Esophagus mucosa (tissue), 1 donor: ENCODE results near the gene C12orf57. TPM values are rescaled to one million over a fixed set of nuclear protein-coding genes. Genes with fewer than 3 reads are reported as not detected.

Experiments
- ATAC-seq: fragments of 200-7000 bp; cut with Tn5 transposase; one replicate; pipeline ENCODE4 v1.9.1; 2020
- total RNA-seq: library from RNA; stranded (reverse); gene quantifications from one replicate; pipeline ENCODE4 v1.2.4, GENCODE V29; 2023
- donor health status: DM: yes; HTN: yes; CAD: no.

Gene C12orf57
- total RNA-seq, 1 donor from 2014 or later = 84.0 TPM

- peak; percentile 92 for ATAC-seq
These were observed 6.1 kb upstream of the C12orf57 start for GRCh38 chr12:6937481-6938352.

GRCh38 chr12:6938353-6939190 lies 5.2 kb upstream of the C12orf57 start:
- ATAC-seq = no peak

GRCh38 chr12:6939191-6939540 lies 4.7 kb upstream of the C12orf57 start:
- ATAC-seq = no peak

GRCh38 chr12:6941267-6941666 lies 2.6 kb upstream of the C12orf57 start:
- no peak for ATAC-seq

- no peak for ATAC-seq
These were observed 2.0 kb upstream of the C12orf57 start for GRCh38 chr12:6941782-6942181.

DNA sequence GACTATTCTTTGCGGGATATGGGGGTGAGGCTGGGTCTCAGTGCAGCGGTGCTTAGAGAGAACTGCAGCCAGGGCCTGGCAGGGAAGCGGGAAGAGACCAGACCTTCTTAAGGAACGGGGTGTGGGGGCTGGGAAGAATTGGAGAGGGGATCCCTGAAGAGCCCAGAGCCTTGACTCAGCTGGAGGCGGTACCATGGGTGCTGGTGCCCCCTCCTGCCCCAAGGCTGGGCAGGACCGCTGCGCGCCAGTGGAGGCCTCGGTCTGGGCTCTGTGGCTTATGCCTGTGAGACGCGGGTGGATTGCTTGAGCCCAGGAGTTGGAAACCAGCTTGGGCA lies 1.5 kb upstream of the C12orf57 start:
- ATAC-seq = no peak

- peak; percentile 42 for ATAC-seq
These were observed 467 bp upstream of the C12orf57 start for GRCh38 chr12:6943389-6943721.

GRCh38 chr12:6944381-6945186 lies 762 bp downstream of the C12orf57 start:
- ATAC-seq = peak; percentile 60

DNA sequence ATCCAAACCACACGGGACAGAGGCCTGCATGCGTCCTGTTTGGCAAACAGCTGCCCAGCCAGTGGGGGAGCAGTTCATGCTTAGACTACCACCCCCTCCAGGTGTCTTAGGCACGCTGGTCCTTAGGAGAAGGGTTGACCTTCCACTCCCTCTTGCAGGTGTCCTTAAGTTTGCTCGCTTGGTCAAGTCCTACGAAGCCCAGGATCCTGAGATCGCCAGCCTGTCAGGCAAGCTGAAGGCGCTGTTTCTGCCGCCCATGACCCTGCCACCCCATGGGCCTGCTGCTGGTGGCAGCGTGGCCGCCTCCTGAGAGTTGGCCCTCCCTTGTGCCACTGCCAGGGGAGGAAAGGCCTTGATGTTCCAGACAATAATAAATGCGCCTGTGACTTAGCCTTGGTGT lies 1.8 kb downstream of the C12orf57 start:
- no peak for ATAC-seq

- ATAC-seq = peak; percentile 81
These were observed 2.5 kb downstream of the C12orf57 start for GRCh38 chr12:6946033-6946919.

GRCh38 chr12:6946920-6947374 lies 3.1 kb downstream of the C12orf57 start:
- ATAC-seq = no peak

DNA sequence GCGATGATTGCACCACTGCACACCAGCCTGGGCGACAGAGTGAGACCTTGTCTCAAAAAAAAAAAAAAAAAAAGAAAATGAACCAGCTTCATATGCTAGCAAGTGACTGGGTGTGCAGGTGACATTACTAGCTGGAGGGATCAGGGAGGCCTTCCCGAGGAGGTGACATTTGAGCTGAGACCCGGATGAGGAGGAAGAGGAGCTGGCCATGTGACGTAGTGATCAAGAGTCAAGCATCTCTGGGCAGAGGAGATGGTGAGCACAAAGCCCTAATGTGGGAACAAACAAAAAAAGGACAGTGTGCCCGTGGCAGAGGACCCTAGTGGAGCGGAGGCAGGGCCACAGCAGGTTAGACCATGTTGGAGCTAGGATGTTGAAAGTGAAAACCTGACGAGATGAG lies 3.8 kb downstream of the C12orf57 start:
- no peak for ATAC-seq

- no peak for ATAC-seq
These were observed 5.2 kb downstream of the C12orf57 start for GRCh38 chr12:6948873-6949594.

GRCh38 chr12:6950401-6950801 lies 6.6 kb downstream of the C12orf57 start:
- no peak for ATAC-seq

- ATAC-seq = no peak
These were observed 7.2 kb downstream of the C12orf57 start, which contains the start of gene PTPN6 for GRCh38 chr12:6950811-6951540. TSS of gene PTPN6 (plus strand) at chr12:6951356. CDS start at chr12:6951513, 157 bp downstream.

GRCh38 chr12:6951551-6952120 lies 7.8 kb downstream of the C12orf57 start:
- no peak for ATAC-seq

- ATAC-seq = no peak
These were observed 8.5 kb downstream of the C12orf57 start for GRCh38 chr12:6952121-6952862.

GRCh38 chr12:6952863-6953441 lies 9.1 kb downstream of the C12orf57 start:
- no peak for ATAC-seq
